ENCODE results near the gene PKDCC.
"Not testable (repeated sequence)": the region's sequence is repeated elsewhere in the genome, so short reads cannot be mapped to it uniquely, and the experiment has no call there.

PKDCC gene

GRCh38 chr2:42065753-42066152, 17.9 kb downstream of the PKDCC start:
- not testable (repeated sequence) for DNase-seq

GRCh38 chr2:42067001-42067400, 19.2 kb downstream of the PKDCC start:
- not testable (repeated sequence) for DNase-seq

GRCh38 chr2:42067521-42067920, 19.7 kb downstream of the PKDCC start:
- no peak for DNase-seq

DNA sequence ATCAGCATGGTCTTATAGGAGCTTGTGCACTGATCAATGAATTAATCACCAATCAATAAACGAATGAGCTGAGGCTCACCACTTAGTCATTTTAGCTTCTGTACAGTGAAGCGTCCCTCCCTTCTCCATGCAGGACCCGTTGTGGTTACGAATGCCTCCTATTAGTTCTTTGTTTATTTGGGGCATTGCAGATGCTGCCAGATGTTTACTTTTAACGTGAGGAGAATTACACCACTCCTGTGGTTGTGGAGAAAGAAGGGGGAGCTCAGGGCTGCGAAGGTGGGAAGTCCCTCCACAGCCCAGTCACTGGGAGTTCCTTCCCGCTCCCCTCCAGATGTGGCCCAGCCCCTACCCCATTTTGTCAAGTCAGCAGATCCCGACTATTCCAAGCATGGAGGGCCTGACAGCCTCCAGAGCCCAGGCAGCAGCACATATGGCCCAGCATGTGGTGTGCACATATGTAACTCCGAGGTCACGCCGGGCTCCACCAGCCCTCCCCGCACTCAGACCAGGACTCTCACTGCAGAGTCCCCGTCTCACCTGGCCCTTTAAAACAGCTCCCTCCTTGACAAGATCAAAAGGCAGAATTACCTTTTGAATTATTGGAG, 20.9 kb downstream of the PKDCC start:
- DNase-seq: no peak

GRCh38 chr2:42069568-42069967, 21.7 kb downstream of the PKDCC start:
- DNase-seq: no peak

DNA sequence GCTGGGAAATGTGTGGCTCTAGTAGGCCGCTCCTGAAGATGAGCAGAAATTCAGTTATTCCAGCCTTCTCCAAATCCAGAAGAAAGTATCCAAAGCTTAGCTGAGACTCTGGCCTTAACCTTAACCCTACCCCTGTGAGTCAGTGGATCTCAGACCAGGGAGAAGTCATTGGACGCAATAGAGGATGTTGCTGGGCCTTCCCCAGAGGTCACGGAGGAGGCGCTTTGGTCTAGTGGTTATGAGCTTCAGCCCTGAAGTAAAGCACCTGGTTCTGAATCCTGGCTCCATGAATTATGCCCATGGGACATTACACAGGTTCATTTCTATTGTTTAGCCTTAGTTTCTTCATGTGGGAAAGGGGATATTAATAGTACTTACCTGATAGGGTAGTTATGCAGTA, 24.0 kb downstream of the PKDCC start:
- DNase-seq: no peak

GRCh38 chr2:42072349-42073118, 24.7 kb downstream of the PKDCC start:
- no peak for DNase-seq

GRCh38 chr2:42073739-42074503, 26.1 kb downstream of the PKDCC start:
- DNase-seq: no peak

GRCh38 chr2:42074661-42075060, 26.8 kb downstream of the PKDCC start:
- no peak for DNase-seq

GRCh38 chr2:42076357-42077225, 28.8 kb downstream of the PKDCC start:
- no peak for DNase-seq

GRCh38 chr2:42077343-42077742, 29.5 kb downstream of the PKDCC start:
- DNase-seq: no peak

DNA sequence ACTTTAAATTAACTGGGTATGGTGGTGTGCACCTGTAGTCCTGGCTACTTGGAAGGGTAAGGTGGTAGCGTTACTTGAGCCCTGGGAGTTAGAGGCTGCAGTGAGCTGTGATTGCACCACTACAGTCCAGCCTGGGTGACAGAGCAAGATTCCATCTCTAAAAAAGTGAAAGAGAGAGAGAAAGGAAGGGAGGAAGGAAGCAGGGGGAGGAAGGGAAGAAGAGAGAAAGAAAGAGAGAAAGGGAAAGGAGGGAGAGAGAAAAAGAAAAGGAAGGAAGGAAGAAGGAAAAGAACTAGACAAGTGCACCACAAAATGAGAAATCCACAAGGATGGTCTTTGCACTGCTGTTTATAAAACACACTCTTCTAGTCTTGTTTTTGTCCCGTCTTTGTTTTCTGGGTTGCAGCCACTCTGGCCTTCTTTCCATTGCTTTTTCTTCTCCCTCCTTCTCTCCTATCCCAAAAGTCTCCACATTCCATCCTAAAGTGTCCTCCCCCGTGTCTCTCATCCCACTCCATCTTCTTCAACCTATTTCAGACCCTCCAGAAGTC, 32.0 kb downstream of the PKDCC start:
- no peak for DNase-seq

GRCh38 chr2:42081151-42081550, 33.3 kb downstream of the PKDCC start:
- DNase-seq: not testable (repeated sequence)

- no peak for DNase-seq
Observed at GRCh38 chr2:42082016-42082415, 34.2 kb downstream of the PKDCC start.

- no peak for DNase-seq
Observed at GRCh38 chr2:42084231-42084671, 36.4 kb downstream of the PKDCC start.

DNA sequence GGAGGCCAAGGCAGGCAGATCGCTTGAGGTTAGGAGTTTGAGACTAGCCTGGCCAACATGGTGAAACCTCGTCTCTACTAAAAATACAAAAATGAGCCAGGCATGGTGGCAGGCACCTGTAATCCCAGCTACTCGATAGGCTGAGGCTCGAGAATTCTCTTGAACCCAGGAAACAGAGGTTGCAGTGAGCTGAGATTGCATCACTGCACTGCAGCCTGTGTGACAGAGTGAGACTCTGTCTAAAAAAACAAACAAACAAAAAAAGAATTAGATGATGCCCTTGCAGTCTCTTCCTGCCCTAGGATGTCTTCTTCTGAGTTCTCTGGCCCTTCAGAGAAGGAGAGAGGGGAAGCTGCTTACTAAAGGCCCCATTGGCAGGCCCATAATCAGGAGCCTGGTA, 37.2 kb downstream of the PKDCC start:
- DNase-seq: not testable (repeated sequence)

DNA sequence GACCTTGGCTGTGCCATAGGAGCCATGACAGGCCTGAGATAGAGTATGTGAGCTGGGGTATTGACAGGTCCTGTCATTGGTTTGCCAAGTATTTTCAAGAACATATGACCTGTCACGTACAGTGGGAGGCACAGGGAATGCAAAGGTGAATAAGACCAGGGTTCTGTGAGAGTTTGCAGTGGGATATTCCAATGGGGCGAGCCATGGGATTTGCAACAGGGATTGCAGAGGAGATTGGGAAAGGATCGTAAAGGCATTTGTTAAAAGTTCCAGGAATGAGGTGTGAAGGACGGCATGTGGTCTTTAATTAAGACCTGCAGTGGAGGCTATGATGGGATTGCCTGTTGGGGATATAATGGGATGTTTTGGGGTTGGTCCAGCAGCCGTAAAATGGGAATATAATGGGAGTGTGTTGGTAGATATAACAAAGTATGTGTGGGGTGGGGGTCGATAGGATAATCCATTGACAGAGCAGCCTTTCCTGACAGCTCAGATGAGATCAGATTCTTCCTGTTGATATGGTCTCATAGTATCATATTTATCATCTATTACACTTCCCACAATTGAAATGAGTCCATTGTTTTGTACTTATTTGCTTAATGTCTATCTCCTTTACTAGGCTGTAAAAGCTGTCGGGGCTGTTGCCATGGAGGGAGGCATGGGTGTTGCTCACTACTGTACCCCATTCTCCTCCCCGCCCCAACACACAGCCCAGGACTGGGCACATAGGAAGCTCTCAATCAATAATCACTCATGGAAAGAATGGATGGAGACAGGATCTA, 38.1 kb downstream of the PKDCC start:
- DNase-seq: no peak

DNA sequence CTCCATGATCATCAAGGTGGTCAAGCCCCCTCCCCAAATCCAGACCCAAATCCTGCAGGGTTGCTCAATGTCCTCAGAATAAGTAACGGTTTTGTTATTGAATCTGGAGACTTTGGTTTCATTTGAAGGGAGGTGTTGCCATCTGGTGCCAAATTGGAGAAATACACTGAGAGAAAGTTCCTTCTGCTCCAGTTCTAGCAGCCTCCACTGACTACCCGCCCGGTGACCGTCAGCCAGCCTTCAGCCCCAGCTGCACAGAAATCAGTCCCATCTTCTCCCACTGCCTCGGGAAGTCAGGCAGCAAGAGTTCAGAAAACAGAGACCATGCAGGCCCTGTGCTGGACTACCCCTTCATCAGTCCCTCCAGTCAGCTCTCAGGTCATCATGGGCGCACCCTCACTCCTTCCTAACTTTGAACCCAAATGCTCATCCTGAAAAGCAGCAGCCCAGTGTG, 38.7 kb downstream of the PKDCC start:
- peak in 1 of 4 experiments; percentile 5 for DNase-seq

- no peak for DNase-seq
Observed at GRCh38 chr2:42087137-42087856, 39.5 kb downstream of the PKDCC start.

DNA sequence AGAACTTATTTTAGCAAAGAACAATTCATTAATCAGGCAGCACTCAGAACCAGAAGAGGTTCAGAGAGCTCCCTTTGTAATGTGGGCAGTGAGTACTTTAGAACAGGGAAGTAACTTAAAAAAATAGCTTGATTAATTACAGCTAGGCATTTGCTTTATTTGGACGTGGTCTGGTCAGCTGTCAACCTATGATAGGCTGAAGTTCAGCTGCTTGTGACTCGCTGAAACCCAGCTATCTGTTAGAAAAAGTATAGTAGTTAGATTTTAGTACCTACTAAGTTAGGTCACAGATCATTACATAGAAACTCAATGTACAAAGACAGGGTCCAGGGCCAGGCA, 40.0 kb downstream of the PKDCC start:
- no peak for DNase-seq

Measured in activated CD4-positive, CD25-positive, alpha-beta regulatory T cell (primary cell).